GM23338 (cell line): ENCODE data around the gene FAM120AOS. TPM values are rescaled to one million over a fixed set of nuclear protein-coding genes. Genes with fewer than 3 reads are reported as not detected.

ENCODE experiments used
- ATAC-seq: fragments of 200-7000 bp; cut with Tn5 transposase; 3 replicates; pipeline ENCODE4 v1.9.1; 2020
- DNase-seq: peaks from one replicate; pipeline ENCODE4 v3.0.0-alpha.2; 2015; ENCODE audit warnings: low spot score
- H2AFZ ChIP-seq: fragments of 200-600 bp; sonication (generic); 2 replicates; pipeline ENCODE4 v1.8.0; 2016; ENCODE audit warnings: antibody characterized with exemption, mild to moderate bottlenecking, moderate library complexity
- H3F3A ChIP-seq: fragments of 200-600 bp; sonication (generic); replicated peaks from 2 replicates; pipeline ENCODE4 v1.8.0; 2017; ENCODE audit warnings: antibody characterized with exemption, mixed run types, low read depth
- H3K27ac ChIP-seq: fragments of 200-600 bp; sonication (generic); 2 replicates; pipeline ENCODE4 v1.6.1; 2016; ENCODE audit warnings: low read depth
- H3K27me3 ChIP-seq: fragments of 200-600 bp; sonication (generic); 2 replicates; pipeline ENCODE4 v1.8.0; 2016; ENCODE audit warnings: mild to moderate bottlenecking, mixed run types, moderate library complexity; ENCODE audit not compliant: insufficient read depth
- H3K36me3 ChIP-seq: fragments of 200-600 bp; sonication (generic); 2 replicates; pipeline ENCODE4 v1.8.0; 2016; ENCODE audit warnings: mild to moderate bottlenecking; ENCODE audit not compliant: insufficient read depth
- H3K4me1 ChIP-seq: fragments of 200-600 bp; sonication (generic); 2 replicates; pipeline ENCODE4 v1.8.0; 2016; ENCODE audit warnings: mild to moderate bottlenecking, moderate library complexity; ENCODE audit not compliant: insufficient read depth
- H3K4me2 ChIP-seq: fragments of 200-600 bp; sonication (generic); 2 replicates; pipeline ENCODE4 v1.7.1; 2017; ENCODE audit warnings: mixed run types
- H3K4me3 ChIP-seq: fragments of 200-600 bp; sonication (generic); 2 replicates; pipeline ENCODE4 v1.6.1; 2016; ENCODE audit warnings: mixed run types
- H3K79me2 ChIP-seq: fragments of 200-600 bp; sonication (generic); replicated peaks from 2 replicates; pipeline ENCODE4 v1.8.0; 2017; ENCODE audit warnings: mild to moderate bottlenecking; ENCODE audit not compliant: insufficient read depth
- H3K9me2 ChIP-seq: fragments of 200-600 bp; sonication (generic); 2 replicates; pipeline ENCODE4 v1.8.0; 2017; ENCODE audit not compliant: insufficient read depth
- H4K20me1 ChIP-seq: fragments of 200-600 bp; sonication (generic); replicated peaks from 2 replicates; pipeline ENCODE4 v1.8.0; 2017; ENCODE audit warnings: mild to moderate bottlenecking; ENCODE audit not compliant: insufficient read depth
- H3K27ac Mint-ChIP-seq: 2 replicates; pipeline ENCODE4 v1.8.0; 2020; ENCODE audit warnings: inconsistent platforms, mild to moderate bottlenecking, moderate library complexity, mixed read lengths
- H3K27me3 Mint-ChIP-seq: 3 replicates; pipeline ENCODE4 v1.8.0; 2022; ENCODE audit warnings: low read depth, mild to moderate bottlenecking, moderate library complexity, mixed read lengths, inconsistent platforms; ENCODE audit not compliant: insufficient read depth, poor library complexity
- H3K36me3 Mint-ChIP-seq: 3 replicates; pipeline ENCODE4 v1.8.0; 2021; ENCODE audit warnings: low read depth, mild to moderate bottlenecking, inconsistent platforms, moderate library complexity, mixed read lengths
- H3K4me1 Mint-ChIP-seq: 3 replicates; pipeline ENCODE4 v1.8.0; 2020; ENCODE audit warnings: mild to moderate bottlenecking, inconsistent platforms, mixed read lengths
- H3K4me3 Mint-ChIP-seq: 3 replicates; pipeline ENCODE4 v1.8.0; 2021; ENCODE audit warnings: moderate library complexity, mild to moderate bottlenecking, inconsistent platforms, mixed read lengths
- H3K9me3 Mint-ChIP-seq: 3 replicates; pipeline ENCODE4 v1.8.0; 2020; ENCODE audit warnings: moderate library complexity, mild to moderate bottlenecking, inconsistent platforms, mixed read lengths
- CREB1 ChIP-seq: fragments of 250-450 bp; sonication (Bioruptor Pico); IDR thresholded peaks from 2 replicates; pipeline ENCODE4 v1.5.0; 2020; ENCODE audit warnings: low read depth, mild to moderate bottlenecking, moderate library complexity
- ETS1 ChIP-seq: IDR thresholded peaks from 2 replicates; pipeline ENCODE4 v1.6.1; 2016; ENCODE audit warnings: antibody characterized with exemption
- EZH2 ChIP-seq: fragments of 200-600 bp; sonication (generic); IDR thresholded peaks from one replicate; pipeline ENCODE4 v1.8.0; 2017; ENCODE audit warnings: antibody characterized with exemption, mild to moderate bottlenecking, low read depth; ENCODE audit not compliant: unreplicated experiment
- EZH2phosphoT487 ChIP-seq: fragments of 200-600 bp; sonication (generic); IDR thresholded peaks from one replicate; pipeline ENCODE4 v1.8.1; 2018; ENCODE audit warnings: antibody characterized with exemption; ENCODE audit not compliant: unreplicated experiment
- JUNB ChIP-seq: IDR thresholded peaks from one replicate; pipeline ENCODE4 v1.6.1; 2016; ENCODE audit warnings: antibody characterized with exemption; ENCODE audit not compliant: unreplicated experiment
- NANOG ChIP-seq: IDR thresholded peaks from 2 replicates; pipeline ENCODE4 v1.6.1; 2016; ENCODE audit warnings: antibody characterized with exemption, borderline replicate concordance
- POLR2AphosphoS5 ChIP-seq: IDR thresholded peaks from 2 replicates; pipeline ENCODE4 v1.6.1; 2016; ENCODE audit warnings: antibody characterized with exemption, low read depth
- STAT1 ChIP-seq: IDR thresholded peaks from one replicate; pipeline ENCODE4 v1.6.1; 2016; ENCODE audit warnings: antibody characterized with exemption; ENCODE audit not compliant: unreplicated experiment
- ZNF114 ChIP-seq: fragments of 250-450 bp; sonication (Bioruptor Pico); IDR thresholded peaks from 2 replicates; pipeline ENCODE4 v1.5.0; 2020; ENCODE audit warnings: mild to moderate bottlenecking, moderate library complexity
- ZNF331 ChIP-seq: fragments of 250-450 bp; sonication (Bioruptor Pico); IDR thresholded peaks from 2 replicates; pipeline ENCODE4 v1.5.0; 2020; ENCODE audit warnings: low read depth, mild to moderate bottlenecking, moderate library complexity
- polyA plus RNA-seq: library from polyadenylated mRNA; unstranded; fragments of >200 nt; fragmentation: Nextera tagmentation; extraction: Ambion mirVana; gene quantifications from 2 replicates; pipeline ENCODE4 v1.2.1, GENCODE V29; 2016
- total RNA-seq: library from RNA; depleted of rRNA; stranded (reverse); fragments of >200 nt; shearing (Covaris generic); gene quantifications from 2 replicates; pipeline ENCODE4 v1.2.3, GENCODE V29; 2014
- TF ChIP-seq, protein P1 (sequence below): fragments of 250-450 bp; sonication (Bioruptor Pico); IDR thresholded peaks from 2 replicates; pipeline ENCODE4 v1.5.0; 2020; ENCODE audit warnings: mild to moderate bottlenecking, moderate library complexity
- TF ChIP-seq, protein P2 (sequence below), 2 experiments: fragments of 200-600 bp in 1 of 2; sonication (generic) in 1 of 2; conservative IDR thresholded peaks; 2 replicates each; pipeline versions ENCODE4 v1.5.1 to v1.6.1; 2016 to 2017; ENCODE audit warnings: antibody characterized with exemption in 2 of 2, low read depth in 2 of 2, mild to moderate bottlenecking in 2 of 2, moderate library complexity in 1 of 2
- TF ChIP-seq, protein P3 (sequence below): IDR thresholded peaks from one replicate; pipeline ENCODE4 v1.6.1; 2018; ENCODE audit warnings: antibody characterized with exemption; ENCODE audit not compliant: unreplicated experiment

FAM120AOS gene
- total and polyA plus RNA-seq, 2 experiments from 2014 or later: 31.5 to 40.4 TPM

DNA sequence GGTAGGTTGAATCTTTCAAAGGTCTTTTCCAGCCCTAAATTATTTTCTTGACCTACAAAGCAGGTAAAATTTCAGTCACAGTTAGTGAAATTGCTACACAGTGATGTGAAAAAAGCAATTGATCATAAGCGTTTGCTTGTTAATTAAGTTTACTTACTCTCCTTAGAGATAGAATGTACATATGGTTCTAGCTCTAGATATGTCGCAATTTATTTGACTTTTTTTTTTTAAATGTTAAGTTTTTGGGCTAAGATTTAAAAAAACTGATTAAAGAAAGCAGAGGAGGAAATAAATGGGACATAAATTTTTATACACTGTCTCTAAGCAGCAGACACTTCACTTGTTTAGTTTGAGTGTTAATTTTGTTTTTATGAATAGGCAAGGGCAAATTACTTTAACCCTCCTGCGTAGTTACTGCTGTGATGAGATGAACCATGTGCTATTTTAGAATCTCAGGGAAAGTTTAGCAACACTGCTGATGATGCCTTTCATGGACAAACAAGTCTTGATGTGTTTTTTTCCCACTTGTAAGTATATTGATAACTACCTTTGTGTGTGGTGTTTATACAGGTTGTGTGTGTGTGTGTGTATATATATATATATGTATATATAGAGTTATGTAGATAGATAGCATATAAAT is 38.3 kb upstream of the FAM120AOS start:
- Histone ChIP-seq H3K27me3 (no peaks in the 10 kb centered on the region), H3K4me3 (no peak overlapping the region), H3K79me2 (peaks cover 64% of the 10 kb centered on the region), H4K20me1 (peaks cover 28% of the 10 kb centered on the region), H3F3A (no peaks in the 10 kb centered on the region), H3K27ac (no peak overlapping the region), H2AFZ (no peak overlapping the region), H3K4me1 (no peaks in the 10 kb centered on the region), H3K9me2 (no peaks in the 10 kb centered on the region), H3K36me3 (peaks cover 9% of the 10 kb centered on the region), H3K4me2 (no peak overlapping the region)
- H3K27ac Mint-ChIP-seq: no peak overlapping the region
- no peaks in the 10 kb centered on the region for H3K9me3 Mint-ChIP-seq
- DNase-seq: no peak
- peaks cover 46% of the 10 kb centered on the region for H3K36me3 Mint-ChIP-seq
- H3K4me1 Mint-ChIP-seq: peaks cover 4% of the 10 kb centered on the region
- peaks cover 1% of the 10 kb centered on the region for H3K27me3 Mint-ChIP-seq
- ATAC-seq: no peak
- TF ChIP-seq EZH2 (no peak), POLR2AphosphoS5 (no peak), CREB1 (CRISPR knock-in tag) (no peak), STAT1 (no peak), ZNF114 (CRISPR knock-in tag) (no peak), JUNB (no peak), ZNF331 (no peak), NANOG (no peak), EZH2phosphoT487 (no peak), ETS1 (no peak)
- TF ChIP-seq, protein P1, sequence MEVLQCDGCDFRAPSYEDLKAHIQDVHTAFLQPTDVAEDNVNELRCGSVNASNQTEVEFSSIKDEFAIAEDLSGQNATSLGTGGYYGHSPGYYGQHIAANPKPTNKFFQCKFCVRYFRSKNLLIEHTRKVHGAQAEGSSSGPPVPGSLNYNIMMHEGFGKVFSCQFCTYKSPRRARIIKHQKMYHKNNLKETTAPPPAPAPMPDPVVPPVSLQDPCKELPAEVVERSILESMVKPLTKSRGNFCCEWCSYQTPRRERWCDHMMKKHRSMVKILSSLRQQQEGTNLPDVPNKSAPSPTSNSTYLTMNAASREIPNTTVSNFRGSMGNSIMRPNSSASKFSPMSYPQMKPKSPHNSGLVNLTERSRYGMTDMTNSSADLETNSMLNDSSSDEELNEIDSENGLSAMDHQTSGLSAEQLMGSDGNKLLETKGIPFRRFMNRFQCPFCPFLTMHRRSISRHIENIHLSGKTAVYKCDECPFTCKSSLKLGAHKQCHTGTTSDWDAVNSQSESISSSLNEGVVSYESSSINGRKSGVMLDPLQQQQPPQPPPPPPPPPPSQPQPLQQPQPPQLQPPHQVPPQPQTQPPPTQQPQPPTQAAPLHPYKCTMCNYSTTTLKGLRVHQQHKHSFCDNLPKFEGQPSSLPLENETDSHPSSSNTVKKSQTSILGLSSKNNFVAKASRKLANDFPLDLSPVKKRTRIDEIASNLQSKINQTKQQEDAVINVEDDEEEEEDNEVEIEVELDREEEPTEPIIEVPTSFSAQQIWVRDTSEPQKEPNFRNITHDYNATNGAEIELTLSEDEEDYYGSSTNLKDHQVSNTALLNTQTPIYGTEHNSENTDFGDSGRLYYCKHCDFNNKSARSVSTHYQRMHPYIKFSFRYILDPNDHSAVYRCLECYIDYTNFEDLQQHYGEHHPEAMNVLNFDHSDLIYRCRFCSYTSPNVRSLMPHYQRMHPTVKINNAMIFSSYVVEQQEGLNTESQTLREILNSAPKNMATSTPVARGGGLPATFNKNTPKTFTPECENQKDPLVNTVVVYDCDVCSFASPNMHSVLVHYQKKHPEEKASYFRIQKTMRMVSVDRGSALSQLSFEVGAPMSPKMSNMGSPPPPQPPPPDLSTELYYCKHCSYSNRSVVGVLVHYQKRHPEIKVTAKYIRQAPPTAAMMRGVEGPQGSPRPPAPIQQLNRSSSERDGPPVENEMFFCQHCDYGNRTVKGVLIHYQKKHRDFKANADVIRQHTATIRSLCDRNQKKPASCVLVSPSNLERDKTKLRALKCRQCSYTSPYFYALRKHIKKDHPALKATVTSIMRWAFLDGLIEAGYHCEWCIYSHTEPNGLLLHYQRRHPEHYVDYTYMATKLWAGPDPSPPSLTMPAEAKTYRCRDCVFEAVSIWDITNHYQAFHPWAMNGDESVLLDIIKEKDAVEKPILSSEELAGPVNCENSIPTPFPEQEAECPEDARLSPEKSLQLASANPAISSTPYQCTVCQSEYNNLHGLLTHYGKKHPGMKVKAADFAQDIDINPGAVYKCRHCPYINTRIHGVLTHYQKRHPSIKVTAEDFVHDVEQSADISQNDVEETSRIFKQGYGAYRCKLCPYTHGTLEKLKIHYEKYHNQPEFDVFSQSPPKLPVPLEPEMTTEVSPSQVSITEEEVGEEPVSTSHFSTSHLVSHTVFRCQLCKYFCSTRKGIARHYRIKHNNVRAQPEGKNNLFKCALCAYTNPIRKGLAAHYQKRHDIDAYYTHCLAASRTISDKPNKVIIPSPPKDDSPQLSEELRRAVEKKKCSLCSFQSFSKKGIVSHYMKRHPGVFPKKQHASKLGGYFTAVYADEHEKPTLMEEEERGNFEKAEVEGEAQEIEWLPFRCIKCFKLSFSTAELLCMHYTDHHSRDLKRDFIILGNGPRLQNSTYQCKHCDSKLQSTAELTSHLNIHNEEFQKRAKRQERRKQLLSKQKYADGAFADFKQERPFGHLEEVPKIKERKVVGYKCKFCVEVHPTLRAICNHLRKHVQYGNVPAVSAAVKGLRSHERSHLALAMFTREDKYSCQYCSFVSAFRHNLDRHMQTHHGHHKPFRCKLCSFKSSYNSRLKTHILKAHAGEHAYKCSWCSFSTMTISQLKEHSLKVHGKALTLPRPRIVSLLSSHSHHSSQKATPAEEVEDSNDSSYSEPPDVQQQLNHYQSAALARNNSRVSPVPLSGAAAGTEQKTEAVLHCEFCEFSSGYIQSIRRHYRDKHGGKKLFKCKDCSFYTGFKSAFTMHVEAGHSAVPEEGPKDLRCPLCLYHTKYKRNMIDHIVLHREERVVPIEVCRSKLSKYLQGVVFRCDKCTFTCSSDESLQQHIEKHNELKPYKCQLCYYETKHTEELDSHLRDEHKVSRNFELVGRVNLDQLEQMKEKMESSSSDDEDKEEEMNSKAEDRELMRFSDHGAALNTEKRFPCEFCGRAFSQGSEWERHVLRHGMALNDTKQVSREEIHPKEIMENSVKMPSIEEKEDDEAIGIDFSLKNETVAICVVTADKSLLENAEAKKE (CRISPR knock-in tag): no peak
- TF ChIP-seq, protein P2, sequence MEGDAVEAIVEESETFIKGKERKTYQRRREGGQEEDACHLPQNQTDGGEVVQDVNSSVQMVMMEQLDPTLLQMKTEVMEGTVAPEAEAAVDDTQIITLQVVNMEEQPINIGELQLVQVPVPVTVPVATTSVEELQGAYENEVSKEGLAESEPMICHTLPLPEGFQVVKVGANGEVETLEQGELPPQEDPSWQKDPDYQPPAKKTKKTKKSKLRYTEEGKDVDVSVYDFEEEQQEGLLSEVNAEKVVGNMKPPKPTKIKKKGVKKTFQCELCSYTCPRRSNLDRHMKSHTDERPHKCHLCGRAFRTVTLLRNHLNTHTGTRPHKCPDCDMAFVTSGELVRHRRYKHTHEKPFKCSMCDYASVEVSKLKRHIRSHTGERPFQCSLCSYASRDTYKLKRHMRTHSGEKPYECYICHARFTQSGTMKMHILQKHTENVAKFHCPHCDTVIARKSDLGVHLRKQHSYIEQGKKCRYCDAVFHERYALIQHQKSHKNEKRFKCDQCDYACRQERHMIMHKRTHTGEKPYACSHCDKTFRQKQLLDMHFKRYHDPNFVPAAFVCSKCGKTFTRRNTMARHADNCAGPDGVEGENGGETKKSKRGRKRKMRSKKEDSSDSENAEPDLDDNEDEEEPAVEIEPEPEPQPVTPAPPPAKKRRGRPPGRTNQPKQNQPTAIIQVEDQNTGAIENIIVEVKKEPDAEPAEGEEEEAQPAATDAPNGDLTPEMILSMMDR (conservative IDR thresholded peaks at IDR 0.05; ENCODE audit: low read depth in 2 of 2): no peak
- TF ChIP-seq, protein P3, sequence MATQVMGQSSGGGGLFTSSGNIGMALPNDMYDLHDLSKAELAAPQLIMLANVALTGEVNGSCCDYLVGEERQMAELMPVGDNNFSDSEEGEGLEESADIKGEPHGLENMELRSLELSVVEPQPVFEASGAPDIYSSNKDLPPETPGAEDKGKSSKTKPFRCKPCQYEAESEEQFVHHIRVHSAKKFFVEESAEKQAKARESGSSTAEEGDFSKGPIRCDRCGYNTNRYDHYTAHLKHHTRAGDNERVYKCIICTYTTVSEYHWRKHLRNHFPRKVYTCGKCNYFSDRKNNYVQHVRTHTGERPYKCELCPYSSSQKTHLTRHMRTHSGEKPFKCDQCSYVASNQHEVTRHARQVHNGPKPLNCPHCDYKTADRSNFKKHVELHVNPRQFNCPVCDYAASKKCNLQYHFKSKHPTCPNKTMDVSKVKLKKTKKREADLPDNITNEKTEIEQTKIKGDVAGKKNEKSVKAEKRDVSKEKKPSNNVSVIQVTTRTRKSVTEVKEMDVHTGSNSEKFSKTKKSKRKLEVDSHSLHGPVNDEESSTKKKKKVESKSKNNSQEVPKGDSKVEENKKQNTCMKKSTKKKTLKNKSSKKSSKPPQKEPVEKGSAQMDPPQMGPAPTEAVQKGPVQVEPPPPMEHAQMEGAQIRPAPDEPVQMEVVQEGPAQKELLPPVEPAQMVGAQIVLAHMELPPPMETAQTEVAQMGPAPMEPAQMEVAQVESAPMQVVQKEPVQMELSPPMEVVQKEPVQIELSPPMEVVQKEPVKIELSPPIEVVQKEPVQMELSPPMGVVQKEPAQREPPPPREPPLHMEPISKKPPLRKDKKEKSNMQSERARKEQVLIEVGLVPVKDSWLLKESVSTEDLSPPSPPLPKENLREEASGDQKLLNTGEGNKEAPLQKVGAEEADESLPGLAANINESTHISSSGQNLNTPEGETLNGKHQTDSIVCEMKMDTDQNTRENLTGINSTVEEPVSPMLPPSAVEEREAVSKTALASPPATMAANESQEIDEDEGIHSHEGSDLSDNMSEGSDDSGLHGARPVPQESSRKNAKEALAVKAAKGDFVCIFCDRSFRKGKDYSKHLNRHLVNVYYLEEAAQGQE: no peak
- H3K4me3 Mint-ChIP-seq: no peak overlapping the region
